ENCODE results near the gene ANK3.

The ANK3 gene

DNA sequence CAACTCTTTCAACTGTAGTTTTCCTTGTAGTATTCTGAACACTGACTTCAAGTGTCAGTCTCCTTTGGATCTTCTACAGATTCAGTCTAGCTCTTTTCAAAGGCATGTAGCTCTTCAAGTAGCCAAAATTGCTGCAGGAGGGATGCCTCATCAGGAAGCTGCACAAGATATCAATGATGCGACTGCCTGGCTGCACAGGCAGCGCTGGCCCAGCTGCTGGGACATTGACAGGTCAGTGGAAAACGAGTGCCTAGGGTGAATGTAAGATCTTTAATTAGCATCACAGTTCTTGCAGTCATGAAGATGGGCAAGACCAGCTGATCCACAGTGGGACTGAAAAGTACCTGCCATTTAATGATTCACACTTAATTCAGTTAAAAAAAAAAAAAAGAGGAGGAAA is 167.6 kb downstream of the ANK3 start:
- DNase-seq (ENCODE audit: low read depth): no peak
- H3K4me3 ChIP-seq (ENCODE audit: low read depth, low read length): no peak overlapping the region
- TF ChIP-seq, protein P1, sequence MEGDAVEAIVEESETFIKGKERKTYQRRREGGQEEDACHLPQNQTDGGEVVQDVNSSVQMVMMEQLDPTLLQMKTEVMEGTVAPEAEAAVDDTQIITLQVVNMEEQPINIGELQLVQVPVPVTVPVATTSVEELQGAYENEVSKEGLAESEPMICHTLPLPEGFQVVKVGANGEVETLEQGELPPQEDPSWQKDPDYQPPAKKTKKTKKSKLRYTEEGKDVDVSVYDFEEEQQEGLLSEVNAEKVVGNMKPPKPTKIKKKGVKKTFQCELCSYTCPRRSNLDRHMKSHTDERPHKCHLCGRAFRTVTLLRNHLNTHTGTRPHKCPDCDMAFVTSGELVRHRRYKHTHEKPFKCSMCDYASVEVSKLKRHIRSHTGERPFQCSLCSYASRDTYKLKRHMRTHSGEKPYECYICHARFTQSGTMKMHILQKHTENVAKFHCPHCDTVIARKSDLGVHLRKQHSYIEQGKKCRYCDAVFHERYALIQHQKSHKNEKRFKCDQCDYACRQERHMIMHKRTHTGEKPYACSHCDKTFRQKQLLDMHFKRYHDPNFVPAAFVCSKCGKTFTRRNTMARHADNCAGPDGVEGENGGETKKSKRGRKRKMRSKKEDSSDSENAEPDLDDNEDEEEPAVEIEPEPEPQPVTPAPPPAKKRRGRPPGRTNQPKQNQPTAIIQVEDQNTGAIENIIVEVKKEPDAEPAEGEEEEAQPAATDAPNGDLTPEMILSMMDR (IDR thresholded peaks at IDR 0.05; ENCODE audit: low read depth, low read length): no peak
- TF ChIP-seq MYC (IDR thresholded peaks at IDR 0.05; ENCODE audit: low read depth, low read length): no peak
- no peak for TF ChIP-seq POLR2A (IDR thresholded peaks at IDR 0.05; ENCODE audit: extremely low read depth, insufficient read length)
- TF ChIP-seq, protein P2, sequence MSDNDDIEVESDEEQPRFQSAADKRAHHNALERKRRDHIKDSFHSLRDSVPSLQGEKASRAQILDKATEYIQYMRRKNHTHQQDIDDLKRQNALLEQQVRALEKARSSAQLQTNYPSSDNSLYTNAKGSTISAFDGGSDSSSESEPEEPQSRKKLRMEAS (IDR thresholded peaks at IDR 0.05; ENCODE audit: low read depth, low read length): no peak

DNA sequence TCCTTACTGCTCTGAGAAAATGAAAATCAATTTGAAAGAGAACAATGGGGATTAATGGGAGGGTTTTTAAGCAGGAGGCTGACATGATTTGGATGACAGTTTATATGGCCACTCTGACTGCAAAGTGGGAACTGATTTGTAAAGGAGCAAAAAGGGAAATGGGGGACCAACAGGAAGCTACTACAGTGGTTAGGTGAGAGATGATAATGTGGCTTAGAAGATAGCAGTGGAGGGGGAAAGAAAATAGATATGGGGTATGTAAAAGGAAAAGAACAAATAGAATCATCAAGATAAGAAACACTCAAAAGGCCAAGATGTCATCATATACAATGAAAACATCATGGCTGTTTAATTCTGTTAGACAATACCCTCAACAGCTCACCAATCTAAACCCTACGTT is 177.5 kb downstream of the ANK3 start:
- TF ChIP-seq MYC (IDR thresholded peaks at IDR 0.05; ENCODE audit: low read depth, low read length) (no peak), POLR2A (IDR thresholded peaks at IDR 0.05; ENCODE audit: extremely low read depth, insufficient read length) (no peak)
- TF ChIP-seq, protein P2 (IDR thresholded peaks at IDR 0.05; ENCODE audit: low read depth, low read length): no peak
- TF ChIP-seq, protein P1 (IDR thresholded peaks at IDR 0.05; ENCODE audit: low read depth, low read length): no peak
- DNase-seq (ENCODE audit: low read depth): no peak
- H3K4me3 ChIP-seq (ENCODE audit: low read depth, low read length): no peak overlapping the region

DNA sequence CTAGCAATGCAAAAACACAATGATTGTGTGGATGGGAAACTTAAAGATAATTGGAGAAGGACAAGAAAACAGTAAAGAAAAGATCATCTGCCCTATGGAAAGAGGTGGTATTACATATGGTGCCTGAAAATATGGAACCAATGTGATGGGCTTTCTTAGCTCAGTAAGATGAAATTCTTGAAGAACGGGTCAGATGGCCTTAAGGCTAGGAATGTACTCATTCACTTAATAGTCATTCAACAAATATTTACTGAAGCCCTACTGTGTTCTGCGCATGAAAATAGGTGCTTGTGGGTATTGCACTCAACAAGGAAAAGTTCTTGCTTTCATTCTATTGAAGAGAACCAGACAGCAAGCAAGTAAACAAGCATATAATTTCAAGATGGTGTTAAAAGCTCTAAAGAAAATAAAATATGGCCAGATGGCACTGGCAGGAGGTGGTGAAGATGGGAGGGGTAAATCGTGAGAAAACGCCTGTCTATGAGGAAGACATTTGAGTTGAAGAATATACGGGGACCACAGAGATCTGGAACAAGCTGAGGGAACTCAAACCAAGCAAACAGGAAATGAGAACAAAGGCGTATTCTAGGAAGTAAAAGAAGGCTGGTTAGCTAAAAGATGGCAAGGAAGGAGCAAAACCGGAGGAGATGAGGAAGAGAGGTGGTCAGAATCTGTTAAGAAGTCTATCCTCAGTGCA is 179.7 kb downstream of the ANK3 start:
- TF ChIP-seq, protein P2 (IDR thresholded peaks at IDR 0.05; ENCODE audit: low read depth, low read length): no peak
- TF ChIP-seq POLR2A (IDR thresholded peaks at IDR 0.05; ENCODE audit: extremely low read depth, insufficient read length): no peak
- TF ChIP-seq, protein P1 (IDR thresholded peaks at IDR 0.05; ENCODE audit: low read depth, low read length): no peak
- TF ChIP-seq MYC (IDR thresholded peaks at IDR 0.05; ENCODE audit: low read depth, low read length): no peak

DNA sequence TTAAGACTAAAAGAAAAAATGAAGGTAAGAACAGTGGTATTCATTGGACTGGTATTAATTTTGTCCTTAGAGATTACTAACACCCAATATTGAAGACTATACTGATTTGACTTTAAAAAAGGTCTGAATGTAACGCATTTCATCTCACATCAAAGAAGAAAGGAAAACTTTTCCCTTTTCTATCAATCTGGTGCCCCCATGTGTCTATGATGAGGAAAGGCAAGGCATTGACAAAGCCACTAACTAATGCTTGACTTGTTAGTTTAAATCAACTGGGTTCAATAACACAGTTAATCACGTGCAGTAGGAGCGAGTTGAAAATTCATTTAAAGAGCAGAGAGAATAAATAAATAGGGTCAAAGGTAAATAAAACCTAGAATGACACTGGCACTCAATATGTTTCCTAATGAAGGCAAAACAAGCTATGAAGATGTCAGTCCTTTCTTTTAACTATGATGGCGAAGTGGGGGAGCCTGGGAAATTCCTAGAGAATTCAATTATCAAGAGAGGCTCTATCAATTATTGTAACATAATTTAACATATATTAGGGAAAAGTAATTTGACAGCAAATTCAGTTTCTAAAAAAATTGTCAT is 180.9 kb downstream of the ANK3 start:
- H3K4me3 ChIP-seq (ENCODE audit: low read depth, low read length): no peak overlapping the region
- peak; percentile 32 for DNase-seq (ENCODE audit: low read depth)
- TF ChIP-seq POLR2A (IDR thresholded peaks at IDR 0.05; ENCODE audit: extremely low read depth, insufficient read length): no peak
- TF ChIP-seq, protein P1 (IDR thresholded peaks at IDR 0.05; ENCODE audit: low read depth, low read length): peak; percentile 73
- TF ChIP-seq, protein P2 (IDR thresholded peaks at IDR 0.05; ENCODE audit: low read depth, low read length): 0 out of 2 replicates have a peak, but pooled peaks have one; percentile 15

More for the DNA sequence above, 179.7 kb downstream of the ANK3 start:
- H3K4me3 ChIP-seq (ENCODE audit: low read depth, low read length): no peak overlapping the region
- DNase-seq (ENCODE audit: low read depth): no peak

DNA sequence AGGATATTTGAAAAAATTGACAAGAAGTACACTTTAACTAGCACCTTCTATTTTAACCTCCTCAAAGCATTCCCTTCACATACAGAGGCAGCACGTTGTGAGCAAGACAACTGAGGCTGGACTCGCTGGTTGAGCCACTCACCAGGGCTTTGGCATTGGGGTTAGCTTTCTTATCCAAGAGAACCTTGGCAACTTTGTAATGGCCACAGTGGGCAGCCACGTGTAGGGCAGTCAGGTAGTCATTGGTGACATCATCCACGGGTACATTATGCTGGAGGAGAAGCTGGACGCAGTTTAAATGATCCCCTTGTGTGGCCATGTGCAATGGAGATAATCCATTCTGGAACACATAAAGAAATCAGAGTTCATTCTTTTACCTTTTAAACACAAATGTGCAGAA is 181.8 kb downstream of the ANK3 start:
- TF ChIP-seq POLR2A (IDR thresholded peaks at IDR 0.05; ENCODE audit: extremely low read depth, insufficient read length): no peak
- no peak for TF ChIP-seq MYC (IDR thresholded peaks at IDR 0.05; ENCODE audit: low read depth, low read length)
- TF ChIP-seq, protein P1 (IDR thresholded peaks at IDR 0.05; ENCODE audit: low read depth, low read length): no peak

More for the DNA sequence above, 181.8 kb downstream of the ANK3 start:
- DNase-seq (ENCODE audit: low read depth): no peak
- no peak overlapping the region for H3K4me3 ChIP-seq (ENCODE audit: low read depth, low read length)
